ENCODE results near the gene TPP2.

TPP2 gene

DNA sequence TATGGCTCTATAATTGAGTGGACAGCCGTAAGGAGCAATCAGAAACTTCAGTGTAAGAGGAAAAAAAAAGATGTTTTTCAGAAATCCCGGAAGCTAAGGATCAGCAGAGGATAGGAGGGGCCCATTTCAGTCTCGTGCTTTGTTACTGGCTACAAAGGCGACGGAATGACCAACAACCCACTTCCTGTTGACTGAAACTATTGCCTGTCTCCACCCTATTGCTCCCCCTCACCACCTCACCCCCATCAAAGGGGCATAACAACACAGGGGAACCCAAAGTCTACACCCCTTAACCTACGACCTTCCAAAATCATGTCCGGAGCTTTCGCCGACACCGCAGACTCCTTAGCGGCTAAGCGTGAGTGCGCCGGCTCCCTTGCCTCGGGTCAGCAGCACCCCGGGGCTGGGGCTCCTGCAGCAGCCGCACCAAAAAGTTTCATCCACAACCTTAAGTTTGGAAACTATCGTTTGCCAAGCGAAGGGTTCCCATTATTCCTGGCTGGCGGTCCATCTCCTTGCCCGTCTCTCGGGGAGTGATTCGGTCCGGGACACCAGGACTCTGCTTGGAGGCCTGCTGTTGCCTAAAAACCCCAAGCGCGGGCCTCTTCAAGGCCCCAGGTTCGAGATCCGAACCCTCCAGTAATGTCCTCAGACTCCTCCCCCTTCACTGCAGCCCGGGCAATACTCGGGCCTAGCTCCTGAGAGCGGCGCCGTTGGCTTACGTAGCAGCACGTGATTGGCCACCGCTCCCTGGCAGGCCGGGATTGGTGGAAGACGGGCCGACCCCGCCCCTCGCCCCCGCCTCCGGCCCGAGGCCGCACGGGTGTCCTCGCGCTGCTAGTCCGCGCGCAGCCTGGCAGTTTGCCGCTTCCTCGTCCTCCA is at the start of gene TPP2:
TPP2 (plus strand) TSS at position 840 of the 882 bp plus-strand sequence. CDS start 53 bp downstream, outside the sequence.
- peak; percentile 98 for DNase-seq (ENCODE audit: low read depth)

DNA sequence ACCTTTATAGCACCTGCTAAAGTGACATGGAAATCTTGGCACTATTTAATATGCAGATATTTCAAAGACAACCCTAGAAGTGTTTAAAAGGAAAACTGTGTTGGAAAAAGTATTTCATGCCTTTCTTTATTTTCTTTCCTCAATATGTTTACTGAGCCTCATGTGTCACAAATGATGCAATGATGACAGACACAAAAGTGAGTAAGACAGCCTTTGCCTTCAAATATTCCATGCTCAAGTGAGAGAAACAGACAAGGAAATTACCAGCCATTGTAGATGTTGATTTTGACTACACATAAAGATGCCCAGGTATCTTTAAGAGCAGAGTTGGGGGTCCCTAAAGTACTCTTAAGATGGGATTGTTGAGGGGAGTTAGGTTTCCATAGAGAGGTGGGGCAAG is 48.0 kb upstream of the TPP2 start:
- no peak for DNase-seq (ENCODE audit: low read depth)

DNA sequence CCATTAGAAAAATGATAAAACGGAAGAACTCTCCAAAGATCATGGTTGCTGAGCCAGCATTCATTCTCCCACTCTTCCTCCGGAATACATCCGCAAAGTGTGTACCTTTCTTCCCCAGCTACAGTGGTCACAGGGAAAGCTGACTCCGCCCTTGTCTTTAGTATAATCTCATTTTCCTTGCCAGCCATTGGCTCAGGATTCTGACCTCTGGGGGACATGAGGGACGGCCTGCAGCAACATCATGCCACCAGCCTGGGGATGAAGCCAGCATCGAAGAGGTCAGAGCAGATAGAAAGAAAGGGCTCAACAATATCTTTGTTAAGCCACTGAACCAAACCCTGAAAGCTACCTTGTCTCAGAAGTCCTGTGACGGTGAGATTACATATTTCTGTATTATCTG is 46.3 kb upstream of the TPP2 start:
- no peak for DNase-seq (ENCODE audit: low read depth)

- DNase-seq (ENCODE audit: low read depth): peak; percentile 59
Measured at GRCh38 chr13:102555914-102556553, 40.8 kb upstream of the TPP2 start.

DNA sequence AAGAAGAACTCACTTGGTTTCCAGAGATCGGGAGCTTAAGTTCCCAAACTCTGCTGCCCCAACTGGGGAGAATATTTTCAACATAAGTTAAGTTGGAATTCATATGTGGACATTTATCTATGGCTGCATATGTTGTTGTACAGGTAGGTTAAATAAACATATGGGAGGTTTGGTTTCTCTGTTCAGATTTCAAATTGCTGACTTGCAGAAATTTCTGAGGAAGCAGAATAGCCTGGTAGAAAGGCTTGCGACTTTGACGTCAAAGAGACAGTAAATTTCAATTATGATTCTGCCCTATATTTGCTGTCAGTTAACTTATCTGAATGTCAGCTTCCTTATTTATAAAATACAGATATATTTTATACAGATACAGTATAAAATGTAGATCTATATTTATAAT is 40.0 kb upstream of the TPP2 start:
- no peak for DNase-seq (ENCODE audit: low read depth)

- DNase-seq (ENCODE audit: low read depth): no peak
Measured at GRCh38 chr13:102558029-102558428, 38.8 kb upstream of the TPP2 start.

- no peak for DNase-seq (ENCODE audit: low read depth)
Measured at GRCh38 chr13:102561933-102562332, 34.9 kb upstream of the TPP2 start.

- DNase-seq (ENCODE audit: low read depth): no peak
Measured at GRCh38 chr13:102563267-102563666, 33.5 kb upstream of the TPP2 start.

DNA sequence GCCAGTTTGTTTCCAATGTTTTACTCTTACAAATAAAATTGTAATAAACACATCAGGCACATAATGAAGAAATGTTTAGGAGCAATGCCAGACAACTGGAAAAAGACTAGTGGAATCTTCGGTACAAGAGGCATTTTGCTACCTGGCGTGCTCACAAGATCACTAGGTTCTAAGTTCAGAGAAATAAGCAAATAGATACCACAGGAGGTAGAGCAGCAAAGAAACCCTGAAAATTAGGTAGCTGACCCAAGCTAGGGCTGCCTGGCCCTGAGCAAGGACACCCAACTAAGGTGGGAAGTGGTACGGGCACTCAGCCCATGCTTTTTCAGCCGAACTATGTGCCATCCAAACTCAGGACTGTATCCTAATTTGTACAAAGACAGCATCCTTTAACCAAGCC is 32.2 kb upstream of the TPP2 start:
- DNase-seq (ENCODE audit: low read depth): no peak

DNA sequence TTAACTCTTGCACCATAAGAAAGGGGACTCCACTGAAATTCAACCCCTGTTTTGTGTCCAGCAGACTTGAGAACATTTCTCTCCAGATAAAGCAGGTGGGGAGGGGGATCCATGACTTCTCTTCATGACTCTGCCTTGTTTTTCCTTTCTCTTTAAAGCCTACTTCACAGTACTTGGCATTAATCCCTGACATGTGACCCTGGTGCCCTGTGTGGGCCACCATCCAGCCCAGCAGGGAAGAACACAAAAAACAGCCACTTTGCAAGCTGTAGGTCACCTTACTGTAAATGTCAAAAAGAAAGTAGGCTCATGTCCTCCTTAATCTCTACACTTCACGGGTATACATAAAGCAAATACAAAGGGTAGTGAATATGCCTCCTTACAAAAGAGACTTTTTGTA is 30.3 kb upstream of the TPP2 start:
- DNase-seq (ENCODE audit: low read depth): no peak

DNA sequence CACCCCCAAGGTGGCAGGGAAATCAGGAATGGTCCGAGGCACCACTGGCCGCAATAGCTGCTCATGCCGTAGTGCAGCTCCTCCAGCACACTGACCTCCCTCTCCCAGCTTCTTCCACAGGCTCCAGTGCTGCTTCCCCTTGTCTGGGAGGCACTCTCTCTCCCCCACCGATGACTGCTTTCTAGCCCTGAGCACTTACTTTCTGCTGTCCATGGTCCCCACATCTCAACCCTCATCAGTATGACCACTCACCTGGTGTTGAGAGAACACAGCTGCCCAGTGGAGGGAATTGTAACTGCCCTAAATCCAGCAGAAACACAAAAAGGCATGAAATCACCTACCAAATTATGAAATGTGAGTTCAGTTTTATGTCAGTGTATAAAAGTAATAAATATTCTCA is 28.9 kb upstream of the TPP2 start:
- no peak for DNase-seq (ENCODE audit: low read depth)

GRCh38 chr13:102569488-102569887 is 27.3 kb upstream of the TPP2 start:
- DNase-seq (ENCODE audit: low read depth): no peak

GRCh38 chr13:102571075-102571474 is 25.7 kb upstream of the TPP2 start:
- DNase-seq (ENCODE audit: low read depth): peak; percentile 22

DNA sequence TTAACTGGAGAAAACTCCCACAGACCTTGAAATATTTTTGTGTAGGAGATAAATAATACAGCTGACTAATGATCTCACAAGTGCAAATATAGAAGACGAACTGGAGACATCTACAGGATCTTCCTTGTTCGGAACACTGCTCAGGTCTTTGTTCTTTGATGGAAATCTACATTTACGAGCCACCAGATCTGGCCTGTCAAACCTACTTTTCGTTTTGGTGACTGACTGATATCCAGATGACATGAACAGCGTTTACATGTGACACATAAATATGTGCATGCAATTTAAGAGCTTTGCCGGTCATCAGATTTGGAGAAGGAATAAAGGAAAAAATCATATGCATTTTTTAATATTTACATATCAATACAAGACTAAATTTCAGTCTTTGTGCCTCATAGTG is 24.5 kb upstream of the TPP2 start:
- DNase-seq (ENCODE audit: low read depth): no peak

DNA sequence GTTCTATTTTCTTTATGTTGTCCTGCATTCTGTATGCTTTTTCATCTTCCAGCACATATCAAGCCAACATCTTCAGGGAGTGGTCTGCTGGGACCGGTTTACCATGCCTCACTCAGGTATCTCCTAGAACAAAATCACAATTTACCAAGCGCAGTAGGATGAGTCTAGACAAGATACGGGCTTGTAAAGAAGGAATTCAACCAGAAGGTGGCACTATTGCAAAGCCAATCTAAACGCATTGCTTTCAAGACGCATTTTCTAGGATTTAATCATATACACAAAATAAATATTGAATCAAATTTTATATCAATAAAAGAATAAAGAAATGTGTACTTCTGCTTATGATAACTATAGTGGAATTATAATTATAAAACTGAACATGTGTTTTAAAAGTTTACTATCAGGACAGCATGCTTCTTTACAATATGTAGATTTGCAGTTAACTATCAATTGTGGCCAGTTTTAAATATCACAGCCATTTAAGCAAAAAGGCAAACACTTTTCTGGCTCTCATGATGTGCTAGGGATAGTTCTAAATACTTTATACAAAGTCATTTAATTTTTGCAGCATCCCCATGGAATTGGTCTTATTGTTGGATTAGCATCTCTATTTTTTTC is 16.1 kb upstream of the TPP2 start:
- peak; percentile 77 for DNase-seq (ENCODE audit: low read depth)

DNA sequence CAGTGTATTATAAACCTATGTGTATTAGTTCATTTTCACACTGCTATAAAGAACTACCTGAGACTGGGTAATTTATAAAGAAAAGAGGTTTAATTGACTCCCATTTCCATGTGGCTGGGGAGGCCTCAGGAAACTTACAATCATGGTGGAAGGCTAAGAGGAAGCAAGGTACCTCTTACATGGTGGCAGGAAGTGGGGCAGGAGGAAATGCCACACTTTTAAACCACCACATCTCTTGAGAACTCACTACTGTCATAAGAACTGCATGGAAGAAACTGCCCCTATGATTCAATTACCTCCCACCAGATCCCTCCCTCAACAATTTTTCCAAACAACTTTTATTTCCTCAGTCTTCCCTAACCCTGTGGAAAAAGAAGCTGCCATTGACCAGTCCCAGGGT is 14.5 kb upstream of the TPP2 start:
- no peak for DNase-seq (ENCODE audit: low read depth)

GRCh38 chr13:102584434-102584833 is 12.4 kb upstream of the TPP2 start:
- DNase-seq (ENCODE audit: low read depth): no peak

GRCh38 chr13:102586615-102587014 is 10.2 kb upstream of the TPP2 start:
- DNase-seq (ENCODE audit: low read depth): no peak

DNA sequence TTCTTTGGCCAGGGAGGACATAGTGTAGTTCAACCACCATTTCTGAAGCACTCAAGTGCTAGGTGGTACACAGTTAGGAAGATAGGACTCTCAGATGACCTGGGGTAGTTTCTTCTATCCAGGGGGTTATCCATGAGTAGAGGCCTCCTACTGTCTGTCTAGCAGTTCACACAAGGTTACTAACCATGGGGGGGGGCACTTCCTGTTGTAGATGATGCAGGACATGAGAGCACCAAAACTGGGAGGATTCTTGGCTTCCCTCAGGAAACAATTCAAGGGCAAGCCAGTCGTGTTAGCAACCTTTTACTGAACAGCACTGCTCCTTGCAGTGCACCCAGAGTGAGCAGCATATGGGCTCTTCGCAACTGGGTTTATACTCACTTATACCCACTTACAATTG is 8.9 kb upstream of the TPP2 start:
- DNase-seq (ENCODE audit: low read depth): no peak

- DNase-seq (ENCODE audit: low read depth): no peak
Measured at GRCh38 chr13:102589301-102589822, 7.4 kb upstream of the TPP2 start.

DNA sequence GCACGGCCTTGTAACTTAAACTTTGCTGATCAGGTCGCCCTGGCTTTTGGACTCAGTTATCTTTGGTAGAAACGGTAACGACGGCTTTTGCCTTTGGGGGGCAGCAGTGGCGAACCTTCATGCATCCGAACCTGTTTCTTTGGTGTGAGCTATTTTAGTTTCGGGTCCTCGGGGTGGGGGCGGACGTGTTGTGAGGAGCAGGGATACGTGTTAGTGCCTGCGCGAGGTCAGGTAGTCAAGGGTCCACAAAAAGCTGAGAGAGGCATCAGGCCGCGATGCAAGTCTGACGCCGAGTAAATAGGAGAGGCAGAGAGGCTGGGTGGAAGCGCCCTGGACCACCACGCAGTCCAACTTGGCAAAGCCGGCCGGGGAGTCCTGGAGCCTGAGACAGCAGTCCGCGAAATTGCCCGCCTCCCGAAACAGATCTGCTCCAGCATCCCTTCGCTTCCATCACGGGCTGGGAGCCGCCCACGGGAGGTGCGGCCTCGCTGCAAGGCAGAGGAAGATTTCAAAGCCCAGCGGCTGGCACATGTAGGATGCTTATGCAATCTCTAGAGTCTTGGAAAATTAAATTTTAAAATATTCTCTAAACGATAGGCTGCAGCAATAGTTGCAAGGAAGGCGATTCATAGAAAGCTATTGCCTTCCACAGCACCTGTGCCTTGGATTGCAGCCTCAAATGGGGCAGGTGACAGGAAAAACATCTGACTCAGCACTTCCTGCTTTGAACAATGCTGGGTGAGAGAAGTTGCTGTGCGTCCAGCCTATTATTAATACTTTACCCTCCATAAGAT is 4.6 kb upstream of the TPP2 start:
- peak; percentile 81 for DNase-seq (ENCODE audit: low read depth)

DNA sequence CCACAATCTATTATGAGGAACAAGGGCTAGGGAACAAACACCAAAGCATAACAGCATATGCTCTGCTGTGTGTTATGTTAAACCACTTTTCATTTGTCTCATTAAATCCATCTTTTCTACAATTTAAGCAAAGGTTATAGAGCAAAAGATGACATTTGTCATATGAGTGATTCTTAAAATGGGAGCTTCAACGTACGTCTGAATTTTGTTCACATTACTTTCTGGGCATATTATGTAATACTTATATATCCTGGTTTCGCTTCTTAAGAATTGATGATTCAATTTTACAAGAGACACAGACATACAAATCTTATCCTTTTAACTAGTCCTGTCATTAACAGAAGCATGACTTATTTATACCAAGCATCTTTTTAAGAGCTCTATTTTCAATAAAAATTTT is 3.3 kb upstream of the TPP2 start:
- DNase-seq (ENCODE audit: low read depth): no peak
